Kidney epithelial cell (primary cell): ENCODE measurements around the gene DPH2. TPM values are rescaled to one million over a fixed set of nuclear protein-coding genes. Genes with fewer than 3 reads are reported as not detected.

Source experiments
- DNase-seq: peaks from one replicate; pipeline ENCODE4 v3.0.0-alpha.2; 2010; ENCODE audit warnings: low read depth
- H3K27me3 ChIP-seq: 2 replicates; pipeline ENCODE4 v1.6.0; 2011; ENCODE audit warnings: low read length; ENCODE audit not compliant: control insufficient read depth, insufficient read depth
- H3K36me3 ChIP-seq: 2 replicates; pipeline ENCODE4 v1.5.1; 2011; ENCODE audit warnings: low read length; ENCODE audit not compliant: control insufficient read depth, insufficient read depth
- H3K4me3 ChIP-seq: 2 replicates; pipeline ENCODE4 v1.5.1; 2011; ENCODE audit warnings: low read depth, mild to moderate bottlenecking, control low read depth, low read length
- total RNA-seq: library from RNA; depleted of rRNA; stranded (reverse); fragments of >200 nt; gene quantifications from 2 replicates; pipeline ENCODE4 v1.2.3, GENCODE V29; 2015
- TF ChIP-seq, protein P1 (sequence below): IDR thresholded peaks from 2 replicates; pipeline ENCODE4 v1.5.1; 2011; ENCODE audit warnings: mild to moderate bottlenecking, moderate library complexity, low read length, control low read depth, inconsistent platforms; ENCODE audit not compliant: insufficient read depth, poor library complexity, severe bottlenecking

DPH2 gene
- total RNA-seq, 1 donor from 2014 or later: 45.8 TPM

DNA sequence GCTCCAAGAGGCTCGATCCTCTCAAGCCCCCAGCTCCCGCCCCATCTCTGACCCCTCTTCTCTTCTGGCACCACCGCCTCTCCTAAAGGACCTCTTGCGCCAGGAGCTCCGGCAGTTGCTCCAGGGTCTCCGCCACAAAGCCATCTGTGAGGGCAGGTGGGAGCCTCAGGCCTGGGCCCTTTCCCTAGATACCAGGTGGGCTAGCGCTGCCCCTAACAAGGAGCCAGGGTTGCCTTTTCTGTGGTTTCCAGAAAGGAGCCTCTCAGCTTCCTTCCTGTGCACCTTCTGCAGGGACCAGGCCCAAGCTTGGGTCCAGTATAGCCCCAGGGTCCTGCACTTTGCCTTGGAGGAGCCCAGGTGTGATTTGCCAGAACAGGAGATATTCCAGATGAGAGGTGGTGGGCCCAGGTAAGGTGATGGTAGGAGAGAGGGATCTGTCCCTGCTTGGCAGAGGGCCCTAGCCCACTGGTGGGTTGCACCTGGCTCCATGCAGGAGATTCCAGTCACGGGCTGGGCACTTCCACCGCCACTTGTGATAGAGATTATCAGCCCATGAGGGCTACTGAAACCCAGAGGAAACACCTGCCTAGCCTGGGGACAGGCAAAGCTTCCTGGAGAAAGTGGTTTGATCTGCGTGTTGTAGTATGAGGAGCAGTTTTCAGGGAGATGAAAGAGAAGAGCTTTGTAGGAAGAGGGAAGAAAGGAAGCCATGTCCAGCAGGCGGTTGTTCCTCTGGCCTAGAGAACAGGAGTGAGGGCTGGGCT, 22.6 kb downstream of the DPH2 start:
- DNase-seq: no peak
- no peaks in the 10 kb centered on the region for H3K27me3 ChIP-seq
- TF ChIP-seq, protein P1, sequence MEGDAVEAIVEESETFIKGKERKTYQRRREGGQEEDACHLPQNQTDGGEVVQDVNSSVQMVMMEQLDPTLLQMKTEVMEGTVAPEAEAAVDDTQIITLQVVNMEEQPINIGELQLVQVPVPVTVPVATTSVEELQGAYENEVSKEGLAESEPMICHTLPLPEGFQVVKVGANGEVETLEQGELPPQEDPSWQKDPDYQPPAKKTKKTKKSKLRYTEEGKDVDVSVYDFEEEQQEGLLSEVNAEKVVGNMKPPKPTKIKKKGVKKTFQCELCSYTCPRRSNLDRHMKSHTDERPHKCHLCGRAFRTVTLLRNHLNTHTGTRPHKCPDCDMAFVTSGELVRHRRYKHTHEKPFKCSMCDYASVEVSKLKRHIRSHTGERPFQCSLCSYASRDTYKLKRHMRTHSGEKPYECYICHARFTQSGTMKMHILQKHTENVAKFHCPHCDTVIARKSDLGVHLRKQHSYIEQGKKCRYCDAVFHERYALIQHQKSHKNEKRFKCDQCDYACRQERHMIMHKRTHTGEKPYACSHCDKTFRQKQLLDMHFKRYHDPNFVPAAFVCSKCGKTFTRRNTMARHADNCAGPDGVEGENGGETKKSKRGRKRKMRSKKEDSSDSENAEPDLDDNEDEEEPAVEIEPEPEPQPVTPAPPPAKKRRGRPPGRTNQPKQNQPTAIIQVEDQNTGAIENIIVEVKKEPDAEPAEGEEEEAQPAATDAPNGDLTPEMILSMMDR: no peak
- no peaks in the 10 kb centered on the region for H3K36me3 ChIP-seq
- H3K4me3 ChIP-seq: peak overlapping the region; percentile 77

DNA sequence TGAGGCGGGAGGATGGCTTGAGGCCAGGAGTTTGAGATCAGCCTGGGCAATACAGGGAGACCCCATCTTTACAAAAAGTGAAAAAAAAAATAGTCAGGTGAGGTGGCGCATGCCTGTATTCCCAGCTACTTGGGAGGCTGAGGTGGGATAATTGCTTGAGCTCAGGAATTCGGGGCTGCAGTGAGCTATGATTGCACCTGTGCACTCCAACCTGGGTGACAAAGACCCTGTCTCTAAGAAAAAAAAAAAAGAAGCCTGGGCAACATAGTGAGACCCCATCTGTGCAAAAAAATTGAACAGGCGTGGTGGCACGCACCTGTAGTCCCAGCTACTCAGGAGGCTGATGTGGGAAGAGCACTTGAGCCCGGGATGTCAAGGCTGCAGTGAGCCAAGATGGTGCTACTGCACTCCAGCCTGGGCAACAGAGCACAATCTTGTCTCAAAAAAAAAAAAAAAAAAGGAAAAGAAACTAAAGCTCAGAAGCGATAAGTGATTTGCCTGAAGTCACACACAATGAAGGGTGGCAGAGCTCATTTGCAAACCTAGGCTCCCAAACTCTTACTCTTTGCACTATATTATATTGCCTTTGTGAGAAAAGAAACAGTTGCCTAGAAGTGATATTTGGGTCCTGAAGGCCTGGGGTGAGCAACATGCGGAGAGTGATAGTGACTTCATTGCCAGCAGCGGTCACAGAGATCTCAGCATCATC, 23.6 kb downstream of the DPH2 start:
- Histone ChIP-seq H3K36me3 (no peaks in the 10 kb centered on the region), H3K27me3 (no peaks in the 10 kb centered on the region), H3K4me3 (no peak overlapping the region)
- TF ChIP-seq, protein P1: no peak
- DNase-seq: no peak

DNA sequence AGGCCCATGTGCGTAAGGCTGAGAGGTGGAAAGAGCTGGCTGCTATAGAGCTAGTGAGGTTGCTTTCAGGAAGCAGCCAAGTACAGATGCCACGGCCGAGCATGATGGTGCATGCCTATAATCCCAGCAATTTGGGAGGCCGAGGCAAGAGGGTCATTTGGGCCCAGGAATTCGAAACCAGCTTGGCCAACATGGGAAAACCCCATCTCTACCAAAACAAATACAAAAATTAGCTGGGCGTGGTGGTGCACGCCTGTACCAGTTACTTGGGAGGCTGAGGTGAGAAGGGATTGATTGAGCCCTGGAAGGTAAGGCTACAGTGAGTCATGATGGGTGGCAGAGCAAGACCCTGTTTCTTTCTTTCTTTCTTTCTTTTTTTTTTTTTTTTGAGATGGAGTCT, 24.3 kb downstream of the DPH2 start:
- TF ChIP-seq, protein P1: no peak
- DNase-seq: no peak
- no peaks in the 10 kb centered on the region for H3K36me3 ChIP-seq
- H3K27me3 ChIP-seq: no peaks in the 10 kb centered on the region
- no peak overlapping the region for H3K4me3 ChIP-seq

DNA sequence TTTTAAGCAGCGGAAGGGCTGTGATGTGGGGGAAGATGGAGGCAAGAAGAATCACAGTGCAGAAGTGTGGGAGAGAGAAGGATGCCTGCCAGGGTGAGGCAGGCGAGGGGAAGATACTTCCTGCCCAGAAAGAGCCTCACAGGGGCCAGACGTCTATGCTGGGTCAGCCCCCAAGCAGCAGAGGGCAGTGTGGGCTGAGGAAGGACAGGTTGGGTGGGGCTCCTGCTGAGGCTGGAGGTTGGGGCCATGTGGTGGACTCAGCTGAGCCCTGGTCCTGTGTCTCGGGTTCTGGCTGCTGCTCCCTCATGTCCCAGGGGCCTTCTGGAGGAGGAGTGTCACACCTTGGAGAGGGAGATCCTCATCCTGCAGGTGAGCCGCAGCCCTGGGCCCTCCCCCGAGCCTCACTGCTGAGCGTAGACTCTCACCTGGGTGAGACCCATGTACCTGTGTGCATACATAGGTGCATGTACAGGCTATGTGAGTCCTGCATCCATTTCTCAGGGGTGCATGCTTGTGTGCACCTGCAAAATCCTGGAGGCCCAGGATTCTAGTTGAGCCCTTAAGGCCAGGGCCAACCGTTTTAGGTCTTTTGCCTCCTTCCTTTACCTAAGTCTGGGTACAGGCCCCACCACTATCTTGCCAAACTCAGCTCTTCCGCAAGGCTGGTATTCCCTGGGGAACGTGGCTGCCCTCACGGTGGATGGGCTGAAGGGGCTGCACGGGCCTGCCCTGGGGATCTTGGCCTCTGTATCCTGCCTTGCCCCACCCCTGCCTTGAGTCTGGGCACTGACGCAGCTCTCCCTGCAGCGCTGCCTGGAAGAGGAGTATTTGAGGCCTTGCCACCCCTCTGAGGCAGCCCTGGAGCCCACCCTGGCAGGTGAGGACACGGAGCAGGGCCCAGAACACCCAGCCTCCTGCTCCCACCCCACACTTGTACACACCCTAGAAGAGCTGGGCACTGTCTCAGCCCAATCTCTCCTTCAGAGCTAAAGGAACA, 25.3 kb downstream of the DPH2 start:
- no peak overlapping the region for H3K4me3 ChIP-seq
- TF ChIP-seq, protein P1: peak; percentile 49
- no peaks in the 10 kb centered on the region for H3K36me3 ChIP-seq
- no peak for DNase-seq
- no peaks in the 10 kb centered on the region for H3K27me3 ChIP-seq

DNA sequence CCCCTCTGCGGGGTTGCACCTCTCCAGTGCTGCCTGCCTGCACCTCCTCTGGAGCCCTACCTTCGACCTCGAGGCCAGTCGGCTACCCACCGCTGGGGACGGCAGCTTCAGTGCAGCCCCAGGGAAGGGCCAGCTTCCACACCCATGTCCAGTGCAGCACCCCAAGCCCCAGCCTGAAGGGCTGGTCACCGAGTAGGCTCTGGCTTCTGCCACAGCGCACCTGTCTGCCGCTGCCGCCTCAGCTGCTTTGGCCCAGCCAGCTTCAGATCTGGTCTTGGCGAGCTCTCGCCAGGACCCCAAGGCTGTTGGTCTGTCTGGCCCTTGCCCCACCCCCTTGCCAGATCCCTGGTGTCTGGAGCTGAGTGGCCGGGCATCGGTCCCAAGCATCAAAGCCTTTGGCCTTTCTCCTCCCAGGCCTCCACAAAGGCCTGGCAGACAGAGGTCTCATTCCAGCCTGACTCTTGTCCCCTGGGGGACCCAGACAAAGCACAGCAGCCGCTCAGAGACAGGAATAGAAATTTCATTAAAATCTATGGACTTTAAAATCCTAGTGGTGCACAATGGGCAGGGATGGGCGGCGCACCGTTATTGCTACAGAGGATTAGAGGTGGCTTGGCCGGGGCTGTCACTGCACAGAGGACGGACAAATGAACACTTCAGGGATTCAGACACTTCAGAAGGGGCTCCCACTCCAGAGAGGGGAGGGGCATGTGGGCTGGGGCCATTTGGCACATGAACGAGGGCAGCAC, 26.3 kb downstream of the DPH2 start:
- TF ChIP-seq, protein P1: no peak
- no peaks in the 10 kb centered on the region for H3K27me3 ChIP-seq
- no peaks in the 10 kb centered on the region for H3K36me3 ChIP-seq
- DNase-seq: no peak
- H3K4me3 ChIP-seq: no peak overlapping the region
